Cortex of kidney (tissue), 1 donor: ENCODE measurements around the gene PTGS1.
"Not testable (repeated sequence)": the region's sequence is repeated elsewhere in the genome, so short reads cannot be mapped to it uniquely, and the experiment has no call there.

ENCODE experiments used
- DNase-seq: peaks from one replicate; lab custom pipeline; 2025; lab: John Stamatoyannopoulos, UW

The PTGS1 gene

DNA sequence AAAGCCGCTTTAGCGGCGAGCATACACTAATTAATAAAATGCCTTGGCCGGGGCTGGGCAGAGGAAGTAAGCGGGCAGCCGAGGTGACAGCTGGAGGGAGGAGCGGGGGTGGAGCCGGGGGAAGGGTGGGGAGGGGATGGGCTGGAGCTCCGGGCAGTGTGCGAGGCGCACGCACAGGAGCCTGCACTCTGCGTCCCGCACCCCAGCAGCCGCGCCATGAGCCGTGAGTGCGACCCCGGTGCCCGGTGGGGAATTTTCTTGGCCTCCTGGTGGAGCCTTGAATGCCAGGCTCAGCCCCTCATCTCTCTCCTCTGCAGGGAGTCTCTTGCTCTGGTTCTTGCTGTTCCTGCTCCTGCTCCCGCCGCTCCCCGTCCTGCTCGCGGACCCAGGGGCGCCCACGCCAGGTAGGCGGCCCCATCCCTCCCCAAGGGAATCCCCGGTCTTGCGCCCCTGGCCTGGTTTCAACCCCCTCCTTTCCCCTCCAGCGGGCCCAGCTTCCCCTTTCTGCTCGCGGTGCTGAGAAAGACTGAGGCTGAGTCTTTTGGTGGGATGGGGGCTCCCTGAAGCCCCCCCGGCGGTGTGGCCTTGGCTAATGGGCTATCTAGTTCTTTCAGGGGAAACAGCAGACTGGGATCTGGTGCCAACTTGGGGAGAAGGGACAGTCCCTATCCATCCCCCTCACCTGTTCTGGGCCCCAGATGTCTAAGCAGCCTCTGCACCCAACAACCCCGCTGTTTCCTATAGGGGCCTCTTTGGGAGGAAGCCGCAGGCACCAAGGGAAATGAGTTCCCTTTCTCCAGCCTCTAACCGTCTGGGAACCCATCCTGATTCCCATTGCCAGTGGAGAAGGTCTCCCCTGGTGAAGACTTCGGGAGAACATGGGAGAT lies at the start of gene PTGS1:
Gene PTGS1 (plus strand): TSS at position 156 of the 887 bp plus-strand sequence. CDS start 61 bp downstream, at position 217.
- no peak for DNase-seq

- DNase-seq, result no peak
Observed at GRCh38 chr9:122322553-122322952, 48.3 kb upstream of the PTGS1 start.

DNA sequence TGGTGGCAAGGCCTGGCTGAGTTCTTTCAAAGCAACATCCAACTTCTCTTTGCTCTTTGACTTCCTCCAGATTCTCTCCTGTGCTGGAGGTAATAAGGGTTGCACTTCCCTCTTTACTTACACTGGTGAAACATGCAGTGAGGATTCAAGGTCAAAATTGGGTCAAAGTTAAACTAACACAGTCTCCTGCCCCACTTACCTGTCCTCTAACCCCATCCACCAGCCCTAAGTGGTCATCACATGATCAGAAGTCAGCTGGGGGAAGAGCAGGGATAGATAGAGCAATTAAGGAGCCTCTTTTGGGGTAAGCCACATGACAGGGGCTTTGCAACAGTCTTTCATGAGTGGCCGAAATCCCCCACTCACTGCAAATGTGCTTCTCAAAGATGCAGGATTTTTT lies 46.2 kb upstream of the PTGS1 start:
- not testable (repeated sequence) for DNase-seq

DNA sequence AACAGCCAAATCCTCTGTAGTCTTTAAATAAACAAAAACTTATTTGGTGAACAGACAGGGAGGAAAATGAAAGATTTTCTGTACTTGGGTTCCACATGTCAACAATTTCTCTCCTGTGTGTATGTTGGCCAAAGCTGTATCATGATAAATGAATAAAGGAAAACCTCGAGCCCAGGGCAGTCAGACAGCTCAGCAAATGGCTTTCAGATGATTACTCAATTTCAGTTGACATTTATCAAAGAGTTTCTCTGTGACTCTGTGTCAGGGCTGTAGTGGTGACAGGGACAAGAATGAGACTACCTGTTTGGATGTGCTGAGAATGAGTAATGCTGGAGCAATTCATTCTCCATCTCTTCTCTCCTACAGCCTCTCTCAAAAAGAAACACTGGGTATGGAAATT lies 45.7 kb upstream of the PTGS1 start:
- DNase-seq, result no peak

- no peak for DNase-seq
Observed at GRCh38 chr9:122327175-122327574, 43.6 kb upstream of the PTGS1 start.

- DNase-seq, result no peak
Observed at GRCh38 chr9:122329597-122329996, 41.2 kb upstream of the PTGS1 start.

- not testable (repeated sequence) for DNase-seq
Observed at GRCh38 chr9:122330466-122330865, 40.4 kb upstream of the PTGS1 start.

GRCh38 chr9:122331523-122331927 lies 39.3 kb upstream of the PTGS1 start:
- no peak for DNase-seq

DNA sequence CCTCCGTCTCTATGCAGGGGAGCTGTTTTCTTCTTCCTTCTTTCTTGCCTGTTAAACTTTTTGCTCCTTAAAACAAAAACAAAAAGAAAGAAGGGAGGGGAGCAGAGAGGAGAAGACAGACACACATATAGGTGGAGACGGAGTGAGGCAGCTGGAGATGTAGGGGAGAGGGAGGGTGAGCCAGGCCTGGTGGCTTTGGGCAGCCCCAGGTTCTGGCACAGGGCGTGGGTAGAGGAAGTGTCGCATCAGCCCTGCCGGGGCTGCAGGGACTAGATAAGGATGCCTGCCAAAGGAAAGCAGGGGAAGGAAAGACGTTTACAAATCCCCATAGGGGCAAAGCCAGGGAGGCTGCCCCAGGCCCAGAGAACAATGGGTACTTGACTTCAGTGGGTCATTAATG lies 38.7 kb upstream of the PTGS1 start:
- DNase-seq, result no peak

- DNase-seq, result no peak
Observed at GRCh38 chr9:122332644-122333043, 38.2 kb upstream of the PTGS1 start.

GRCh38 chr9:122333169-122333808 lies 37.5 kb upstream of the PTGS1 start:
- no peak for DNase-seq

DNA sequence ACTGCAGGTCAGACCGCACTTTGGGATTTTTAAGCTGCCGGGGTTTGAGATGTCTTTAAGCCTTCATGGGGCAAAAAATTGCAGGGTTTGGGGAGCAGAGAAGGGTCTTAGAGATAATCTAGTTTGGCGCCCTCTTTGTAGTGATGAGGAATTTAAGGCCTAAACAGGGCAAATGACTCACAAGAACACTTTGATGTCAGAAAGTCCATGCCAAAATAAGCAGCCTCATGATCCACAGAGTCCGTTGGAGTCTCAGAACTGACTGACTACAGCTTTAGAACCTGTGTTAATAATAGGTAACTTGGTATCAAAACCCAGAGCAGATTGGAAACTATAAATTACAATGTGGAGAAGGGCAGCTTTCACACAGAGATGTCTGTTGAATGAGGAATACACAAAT lies 35.9 kb upstream of the PTGS1 start:
- DNase-seq, result no peak

GRCh38 chr9:122336189-122336588 lies 34.6 kb upstream of the PTGS1 start:
- no peak for DNase-seq

DNA sequence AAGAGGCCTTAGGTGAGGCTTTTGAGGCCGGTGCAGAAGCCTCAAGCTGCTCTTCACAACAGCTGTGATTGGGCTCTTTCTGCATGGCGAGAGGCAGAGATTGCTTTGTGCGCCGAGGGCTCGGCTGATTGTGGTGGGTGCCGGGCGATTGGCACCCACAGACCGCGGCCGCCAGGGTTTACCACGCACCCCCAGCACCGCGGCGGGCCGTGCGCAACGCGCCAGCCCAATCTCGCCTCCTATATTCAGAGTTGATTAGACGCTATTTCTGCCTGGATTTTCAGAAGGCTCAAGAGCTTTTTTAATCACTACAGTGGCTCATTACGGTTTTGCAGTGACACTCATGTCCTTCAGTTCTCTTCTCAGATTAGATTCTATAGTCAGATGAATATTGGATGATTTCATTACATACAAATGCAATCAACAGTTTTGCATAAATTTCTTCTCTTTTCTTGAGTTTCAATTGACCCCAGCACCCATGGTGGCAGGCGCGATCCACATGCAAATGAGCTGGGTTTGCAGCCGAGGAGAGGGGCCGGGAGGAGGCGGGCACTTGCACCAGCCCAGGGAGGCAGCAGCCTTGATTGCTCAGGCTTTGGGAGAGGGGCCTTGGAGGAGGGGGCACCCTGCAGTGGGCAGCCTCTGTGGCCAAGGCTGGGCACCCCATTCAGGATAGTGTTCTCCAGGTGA lies 33.8 kb upstream of the PTGS1 start:
- DNase-seq, result no peak

GRCh38 chr9:122337556-122337929 lies 33.3 kb upstream of the PTGS1 start:
- DNase-seq, result no peak

- DNase-seq, result no peak
Observed at GRCh38 chr9:122338536-122338935, 32.3 kb upstream of the PTGS1 start.

DNA sequence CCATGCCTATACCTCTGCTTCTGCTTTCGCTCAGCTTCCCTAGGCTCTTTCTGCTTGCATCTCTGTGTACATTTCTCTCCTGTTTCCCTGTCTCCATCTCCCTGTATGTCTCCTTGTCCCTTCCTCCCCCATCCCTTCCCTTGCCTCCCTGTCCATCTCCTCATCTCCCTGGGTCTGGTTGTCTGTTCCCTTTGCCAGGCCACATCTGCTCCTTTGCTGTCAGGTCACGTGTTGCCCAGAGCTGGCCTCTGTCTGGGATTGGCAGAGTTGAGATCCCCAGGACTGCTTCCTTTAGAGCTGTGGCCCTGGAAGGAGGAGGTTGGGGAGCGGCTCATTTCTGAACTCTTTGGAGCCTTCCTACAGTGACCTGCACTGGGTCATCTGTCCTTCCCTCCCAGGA lies 31.8 kb upstream of the PTGS1 start:
- DNase-seq, result no peak

- DNase-seq, result no peak
Observed at GRCh38 chr9:122339579-122339978, 31.2 kb upstream of the PTGS1 start.

- no peak for DNase-seq
Observed at GRCh38 chr9:122340161-122340560, 30.7 kb upstream of the PTGS1 start.

DNA sequence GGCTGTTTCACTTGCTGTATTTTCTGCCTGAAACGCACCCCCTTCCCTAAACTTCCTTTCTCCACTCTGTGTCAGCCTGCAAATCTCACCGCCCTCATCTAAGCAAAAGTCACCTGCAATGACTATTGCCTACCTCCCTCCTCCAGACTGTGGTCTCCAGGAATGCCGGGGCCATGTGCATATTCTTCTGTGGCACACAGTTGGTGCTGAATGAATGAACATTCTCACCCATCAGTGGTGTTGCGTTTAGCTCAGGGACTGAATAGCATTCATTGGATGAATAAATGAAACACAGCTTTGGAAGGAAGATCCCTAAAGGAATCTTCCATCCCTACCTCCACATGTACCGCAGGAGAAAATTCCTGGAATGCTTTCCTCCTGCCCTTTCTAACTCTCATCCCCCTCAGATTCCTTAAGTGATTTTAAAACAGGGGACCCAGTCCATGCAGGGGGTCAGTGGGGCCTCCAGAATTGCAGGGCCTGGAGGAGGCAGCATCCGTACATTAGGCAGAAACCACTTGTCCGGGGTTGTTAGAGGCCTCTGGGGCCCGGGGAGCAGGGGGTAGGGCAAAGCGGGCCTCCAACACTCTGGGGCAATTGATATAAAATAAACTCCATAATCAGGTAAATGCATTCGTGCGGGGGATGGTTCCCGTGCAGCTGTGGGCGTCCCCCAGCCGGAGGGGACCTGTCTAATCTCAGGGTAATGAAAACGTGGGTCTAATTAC lies 28.3 kb upstream of the PTGS1 start:
- no peak for DNase-seq

GRCh38 chr9:122346478-122347347 lies 24.1 kb upstream of the PTGS1 start:
- no peak for DNase-seq
